Measurements from ENCODE around the gene DNAJA1. TPM values are rescaled to one million over a fixed set of nuclear protein-coding genes. Genes with fewer than 3 reads are reported as not detected.
A peak's percentile ranks its signal among the peaks of the same experiment; 100 is the strongest.

DNAJA1 gene
- total RNA-seq, 1 experiment from 2014 or later, result 58.2 TPM

GRCh38 chr9:33014665-33015014 lies 10.4 kb upstream of the DNAJA1 start:
- ChIA-PET POLR2A (interaction anchor here (0.5 to 3.8 kb wide), 3 partner anchors 9 to 186 kb away, joined by 3 to 31 read pairs (median 3); partner anchors contain the start of gene DNAJA1), CTCF (no interaction called here)
- no peaks in the 10 kb centered on the region for H3K27me3 Mint-ChIP-seq (ENCODE audit: insufficient read depth, unreplicated experiment)
- intact Hi-C loops (cut with micrococcal nuclease), result no loop called here
- TSS peak; percentile 7 for BruUV-seq (replicated peaks)
- DNase-seq (ENCODE audit: unreplicated experiment), result no peak
- H3K4me3 Mint-ChIP-seq (ENCODE audit: unreplicated experiment), result no peak overlapping the region
- no peak overlapping the region for H3K27ac Mint-ChIP-seq (ENCODE audit: low read depth, unreplicated experiment)
- no peaks in the 10 kb centered on the region for H3K4me1 Mint-ChIP-seq (ENCODE audit: insufficient read depth, unreplicated experiment)
- no peaks in the 10 kb centered on the region for H3K9me3 Mint-ChIP-seq (ENCODE audit: unreplicated experiment)
- peaks cover 43% of the 10 kb centered on the region for H3K36me3 Mint-ChIP-seq (ENCODE audit: insufficient read depth, unreplicated experiment)
- no peak for TF ChIP-seq CTCF (IDR thresholded peaks at IDR 0.05; ENCODE audit: unreplicated experiment)

GRCh38 chr9:33017283-33018041 lies 7.6 kb upstream of the DNAJA1 start:
- POLR2A ChIA-PET, result interaction anchor here (2.9 kb wide), 1 partner anchor 16 kb away, joined by 10 read pairs; the partner anchor contains the start of gene APTX
- intact Hi-C loops (cut with micrococcal nuclease), result no loop called here

DNA sequence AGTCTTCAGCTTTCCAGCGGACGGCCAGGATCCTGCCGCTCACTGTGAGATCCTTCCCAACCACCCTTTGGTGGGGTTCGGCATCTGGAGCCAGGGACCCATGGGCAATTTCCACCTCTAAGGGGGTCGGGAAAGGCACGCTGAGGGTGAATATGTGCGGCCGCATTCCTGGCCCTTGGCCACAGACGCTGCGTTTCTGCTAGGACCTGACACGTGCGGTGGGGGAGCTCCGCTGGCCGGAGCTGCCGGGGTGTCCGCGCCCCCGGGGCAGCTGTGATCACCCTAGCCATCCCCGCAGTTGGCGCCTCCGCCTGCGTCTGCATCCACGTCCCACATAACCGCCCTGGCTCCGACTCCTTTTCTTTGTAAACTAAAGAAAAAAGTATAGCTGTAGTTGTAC lies 5.3 kb upstream of the DNAJA1 start:
- ChIA-PET CTCF (interaction anchor here (0.6 kb wide), 1 partner anchor 433 kb away, joined by 3 read pairs; no protein-coding TSS in a partner anchor), POLR2A (interaction anchor here (1.0 kb wide), 1 partner anchor 48 kb away, joined by 3 read pairs; no protein-coding TSS in a partner anchor)
- no peaks in the 10 kb centered on the region for H3K27me3 Mint-ChIP-seq (ENCODE audit: insufficient read depth, unreplicated experiment)
- intact Hi-C loops (cut with micrococcal nuclease), result no loop called here
- H3K36me3 Mint-ChIP-seq (ENCODE audit: insufficient read depth, unreplicated experiment), result peaks cover 51% of the 10 kb centered on the region
- no TSS peak for BruUV-seq (replicated peaks)
- H3K27ac Mint-ChIP-seq (ENCODE audit: low read depth, unreplicated experiment), result peak overlapping the region; percentile 28
- H3K4me1 Mint-ChIP-seq (ENCODE audit: insufficient read depth, unreplicated experiment), result peaks cover 23% of the 10 kb centered on the region
- no peak overlapping the region for H3K4me3 Mint-ChIP-seq (ENCODE audit: unreplicated experiment)
- no peak for DNase-seq (ENCODE audit: unreplicated experiment)
- no peaks in the 10 kb centered on the region for H3K9me3 Mint-ChIP-seq (ENCODE audit: unreplicated experiment)
- TF ChIP-seq CTCF (IDR thresholded peaks at IDR 0.05; ENCODE audit: unreplicated experiment), result no peak

More at GRCh38 chr9:33017283-33018041, 7.6 kb upstream of the DNAJA1 start:
- Mint-ChIP-seq H3K9me3 (ENCODE audit: unreplicated experiment) (no peaks in the 10 kb centered on the region), H3K4me3 (ENCODE audit: unreplicated experiment) (no peak overlapping the region), H3K27ac (ENCODE audit: low read depth, unreplicated experiment) (no peak overlapping the region), H3K36me3 (ENCODE audit: insufficient read depth, unreplicated experiment) (peaks cover 50% of the 10 kb centered on the region), H3K4me1 (ENCODE audit: insufficient read depth, unreplicated experiment) (peaks cover 7% of the 10 kb centered on the region), H3K27me3 (ENCODE audit: insufficient read depth, unreplicated experiment) (no peaks in the 10 kb centered on the region)
- no peak for DNase-seq (ENCODE audit: unreplicated experiment)
- CTCF ChIA-PET, result interaction anchor here (0.6 kb wide), 2 partner anchors 64 to 1439 kb away, joined by 3 read pairs; no protein-coding TSS in a partner anchor
- no peak for TF ChIP-seq CTCF (IDR thresholded peaks at IDR 0.05; ENCODE audit: unreplicated experiment)
- no TSS peak for BruUV-seq (replicated peaks)

DNA sequence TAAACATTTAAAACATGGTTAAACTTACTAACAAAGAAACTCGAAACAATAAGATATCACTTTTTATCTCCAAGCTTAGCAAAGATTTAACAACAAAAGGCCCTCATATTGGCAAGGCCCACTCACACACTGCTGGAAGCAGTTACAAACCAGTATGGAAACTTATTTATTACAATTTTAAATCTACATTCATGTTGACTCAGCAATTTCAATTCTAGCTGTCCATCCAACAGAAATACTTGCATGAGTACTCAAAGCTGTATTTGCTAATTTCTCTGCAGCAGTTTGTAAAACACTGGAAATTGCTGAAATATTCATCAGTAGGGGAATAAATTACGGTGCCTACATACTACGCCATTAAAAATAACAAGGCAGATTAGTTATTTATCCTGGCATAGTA lies 2.8 kb upstream of the DNAJA1 start:
- no TSS peak for BruUV-seq (replicated peaks)
- no peak overlapping the region for H3K27ac Mint-ChIP-seq (ENCODE audit: low read depth, unreplicated experiment)
- peaks cover 30% of the 10 kb centered on the region for H3K4me1 Mint-ChIP-seq (ENCODE audit: insufficient read depth, unreplicated experiment)
- intact Hi-C loops (cut with micrococcal nuclease), result no loop called here
- H3K4me3 Mint-ChIP-seq (ENCODE audit: unreplicated experiment), result no peak overlapping the region
- peaks cover 67% of the 10 kb centered on the region for H3K36me3 Mint-ChIP-seq (ENCODE audit: insufficient read depth, unreplicated experiment)
- ChIA-PET CTCF (interaction anchor here (1.0 to 1.8 kb wide), 2 partner anchors 18 to 141 kb away, joined by 3 to 6 read pairs; no protein-coding TSS in a partner anchor), POLR2A (interaction anchor here (0.6 to 5.7 kb wide), 5 partner anchors 9 to 109 kb away, joined by 3 to 109 read pairs (median 4); partner anchors contain the start of gene APTX)
- TF ChIP-seq CTCF (IDR thresholded peaks at IDR 0.05; ENCODE audit: unreplicated experiment), result no peak
- no peaks in the 10 kb centered on the region for H3K9me3 Mint-ChIP-seq (ENCODE audit: unreplicated experiment)
- H3K27me3 Mint-ChIP-seq (ENCODE audit: insufficient read depth, unreplicated experiment), result no peaks in the 10 kb centered on the region
- no peak for DNase-seq (ENCODE audit: unreplicated experiment)

Data from MCF 10A (cell line).